Activated naive CD8-positive, alpha-beta T cell treated with anti-CD3 and anti-CD28 coated beads for 36 hours (primary cell): ENCODE results near the gene BRPF1. TPM values are rescaled to one million over a fixed set of nuclear protein-coding genes. Genes with fewer than 3 reads are reported as not detected.
"Not testable (repeated sequence)": the region's sequence is repeated elsewhere in the genome, so short reads cannot be mapped to it uniquely, and the experiment has no call there.

ENCODE experiments used
- DNase-seq: peaks from one replicate; pipeline ENCODE4 v3.0.0; 2021
- H3K27ac Mint-ChIP-seq: one replicate; pipeline ENCODE4 v1.8.0; 2022; ENCODE audit warnings: mild to moderate bottlenecking, moderate library complexity, mixed read lengths
- H3K27me3 Mint-ChIP-seq: one replicate; pipeline ENCODE4 v1.8.0; 2022; ENCODE audit warnings: mild to moderate bottlenecking, mixed read lengths
- H3K36me3 Mint-ChIP-seq: one replicate; pipeline ENCODE4 v1.8.0; 2021; ENCODE audit warnings: mild to moderate bottlenecking, mixed read lengths
- H3K4me1 Mint-ChIP-seq: one replicate; pipeline ENCODE4 v1.8.0; 2021; ENCODE audit warnings: mixed read lengths
- H3K4me3 Mint-ChIP-seq: one replicate; pipeline ENCODE4 v1.8.0; 2022; ENCODE audit warnings: mild to moderate bottlenecking, moderate library complexity, mixed read lengths
- H3K9me3 Mint-ChIP-seq: one replicate; pipeline ENCODE4 v1.8.0; 2022; ENCODE audit warnings: mixed read lengths
- total RNA-seq, 2 experiments: library from RNA; stranded (reverse); gene quantifications; one replicate each; pipeline ENCODE4 v1.2.3, GENCODE V29; 2021

Gene BRPF1
- total RNA-seq, 2 experiments from 2014 or later = 39.4 to 40.1 TPM

GRCh38 chr3:9762871-9763270, 31.3 kb downstream of the BRPF1 start:
- no peak overlapping the region for H3K27ac Mint-ChIP-seq
- no peak for DNase-seq
- no peak overlapping the region for H3K4me3 Mint-ChIP-seq
- no peaks in the 10 kb centered on the region for H3K9me3 Mint-ChIP-seq
- no peaks in the 10 kb centered on the region for H3K27me3 Mint-ChIP-seq
- H3K4me1 Mint-ChIP-seq = peaks cover 2% of the 10 kb centered on the region
- H3K36me3 Mint-ChIP-seq = peaks cover 22% of the 10 kb centered on the region

- no peak overlapping the region for H3K4me3 Mint-ChIP-seq
- H3K27me3 Mint-ChIP-seq = peaks cover 6% of the 10 kb centered on the region
- no peaks in the 10 kb centered on the region for H3K9me3 Mint-ChIP-seq
- peaks cover 10% of the 10 kb centered on the region for H3K36me3 Mint-ChIP-seq
- H3K4me1 Mint-ChIP-seq = peaks cover 10% of the 10 kb centered on the region
- no peak for DNase-seq
- no peak overlapping the region for H3K27ac Mint-ChIP-seq
Observed at GRCh38 chr3:9765865-9766264, 34.3 kb downstream of the BRPF1 start.

GRCh38 chr3:9767418-9767817, 35.9 kb downstream of the BRPF1 start:
- no peaks in the 10 kb centered on the region for H3K9me3 Mint-ChIP-seq
- H3K36me3 Mint-ChIP-seq = peaks cover 7% of the 10 kb centered on the region
- H3K27me3 Mint-ChIP-seq = peaks cover 8% of the 10 kb centered on the region
- H3K27ac Mint-ChIP-seq = no peak overlapping the region
- peaks cover 10% of the 10 kb centered on the region for H3K4me1 Mint-ChIP-seq
- no peak for DNase-seq
- no peak overlapping the region for H3K4me3 Mint-ChIP-seq

GRCh38 chr3:9768141-9768775, 36.7 kb downstream of the BRPF1 start:
- no peak overlapping the region for H3K4me3 Mint-ChIP-seq
- H3K9me3 Mint-ChIP-seq = no peaks in the 10 kb centered on the region

GRCh38 chr3:9769012-9769411, 37.5 kb downstream of the BRPF1 start:
- H3K27me3 Mint-ChIP-seq = peaks cover 8% of the 10 kb centered on the region

More at GRCh38 chr3:9768141-9768775, 36.7 kb downstream of the BRPF1 start:
- Mint-ChIP-seq H3K27ac (peak overlapping the region; percentile 1), H3K4me1 (peaks cover 10% of the 10 kb centered on the region), H3K36me3 (peaks cover 7% of the 10 kb centered on the region), H3K27me3 (peaks cover 8% of the 10 kb centered on the region)
- no peak for DNase-seq

GRCh38 chr3:9769426-9770275, 38.1 kb downstream of the BRPF1 start, which contains the start of gene CAMK1:
CAMK1 (minus strand) TSS chr3:9769947; CDS start chr3:9767749, 2,198 bp downstream.
- H3K27me3 Mint-ChIP-seq = peaks cover 8% of the 10 kb centered on the region
- H3K27ac Mint-ChIP-seq = peak within 1 kb of the TSS; percentile 60
- H3K4me1 Mint-ChIP-seq = peaks cover 10% of the 10 kb centered on the region
- peaks cover 7% of the 10 kb centered on the region for H3K36me3 Mint-ChIP-seq
- peak; percentile 80 for DNase-seq
- H3K9me3 Mint-ChIP-seq = no peaks in the 10 kb centered on the region
- H3K4me3 Mint-ChIP-seq = peak within 1 kb of the TSS; percentile 75

More at GRCh38 chr3:9769012-9769411, 37.5 kb downstream of the BRPF1 start:
- Mint-ChIP-seq H3K4me3 (peak overlapping the region; percentile 75), H3K36me3 (peaks cover 7% of the 10 kb centered on the region), H3K4me1 (peaks cover 10% of the 10 kb centered on the region), H3K9me3 (no peaks in the 10 kb centered on the region), H3K27ac (no peak overlapping the region)
- DNase-seq = no peak

GRCh38 chr3:9770276-9770812, 38.8 kb downstream of the BRPF1 start:
- Mint-ChIP-seq H3K4me3 (peak overlapping the region; percentile 72), H3K36me3 (peaks cover 3% of the 10 kb centered on the region), H3K27me3 (peaks cover 8% of the 10 kb centered on the region), H3K4me1 (peaks cover 10% of the 10 kb centered on the region), H3K27ac (no peak overlapping the region), H3K9me3 (no peaks in the 10 kb centered on the region)
- DNase-seq = no peak

GRCh38 chr3:9771007-9771406, 39.5 kb downstream of the BRPF1 start:
- H3K27ac Mint-ChIP-seq, H3K36me3 Mint-ChIP-seq, H3K9me3 Mint-ChIP-seq, H3K27me3 Mint-ChIP-seq, DNase-seq: not testable (repeated sequence)
- H3K4me1 Mint-ChIP-seq = peaks cover 13% of the 10 kb centered on the region
- peak overlapping the region; percentile 72 for H3K4me3 Mint-ChIP-seq

- Mint-ChIP-seq H3K27me3 (no peaks in the 10 kb centered on the region), H3K4me3 (peak overlapping the region; percentile 24), H3K9me3 (peaks cover 3% of the 10 kb centered on the region), H3K27ac (peak overlapping the region; percentile 91), H3K4me1 (peaks cover 54% of the 10 kb centered on the region), H3K36me3 (peaks cover 22% of the 10 kb centered on the region)
- DNase-seq = no peak
Observed at GRCh38 chr3:9776896-9777693, 45.6 kb downstream of the BRPF1 start.

GRCh38 chr3:9777694-9778021, 46.1 kb downstream of the BRPF1 start:
- H3K27me3 Mint-ChIP-seq = no peaks in the 10 kb centered on the region
- peak overlapping the region; percentile 24 for H3K4me3 Mint-ChIP-seq
- H3K27ac Mint-ChIP-seq = peak overlapping the region; percentile 91
- H3K4me1 Mint-ChIP-seq = peaks cover 56% of the 10 kb centered on the region
- H3K36me3 Mint-ChIP-seq = peaks cover 28% of the 10 kb centered on the region
- H3K9me3 Mint-ChIP-seq = peaks cover 3% of the 10 kb centered on the region
- DNase-seq = peak; percentile 15

GRCh38 chr3:9778143-9779074, 46.9 kb downstream of the BRPF1 start:
- H3K27me3 Mint-ChIP-seq = no peaks in the 10 kb centered on the region
- peaks cover 32% of the 10 kb centered on the region for H3K36me3 Mint-ChIP-seq
- peak; percentile 76 for DNase-seq
- peak overlapping the region; percentile 91 for H3K27ac Mint-ChIP-seq
- peaks cover 3% of the 10 kb centered on the region for H3K9me3 Mint-ChIP-seq
- peak overlapping the region; percentile 43 for H3K4me3 Mint-ChIP-seq
- peaks cover 60% of the 10 kb centered on the region for H3K4me1 Mint-ChIP-seq

- no peaks in the 10 kb centered on the region for H3K27me3 Mint-ChIP-seq
Observed at GRCh38 chr3:9779075-9779593, 47.6 kb downstream of the BRPF1 start.

GRCh38 chr3:9779721-9780457, 48.4 kb downstream of the BRPF1 start:
- Mint-ChIP-seq H3K27me3 (no peaks in the 10 kb centered on the region), H3K9me3 (peaks cover 3% of the 10 kb centered on the region), H3K4me3 (peak overlapping the region; percentile 58), H3K27ac (peak overlapping the region; percentile 91), H3K4me1 (peaks cover 60% of the 10 kb centered on the region), H3K36me3 (peaks cover 33% of the 10 kb centered on the region)
- peak; percentile 52 for DNase-seq

More at GRCh38 chr3:9779075-9779593, 47.6 kb downstream of the BRPF1 start:
- Mint-ChIP-seq H3K4me3 (peak overlapping the region; percentile 6), H3K36me3 (peaks cover 32% of the 10 kb centered on the region), H3K27ac (peak overlapping the region; percentile 91), H3K9me3 (peaks cover 3% of the 10 kb centered on the region), H3K4me1 (peaks cover 60% of the 10 kb centered on the region)
- DNase-seq = no peak
